Measurements from ENCODE around the gene VPS37B.
"Not testable (repeated sequence)": the region's sequence is repeated elsewhere in the genome, so short reads cannot be mapped to it uniquely, and the experiment has no call there.

The VPS37B gene

DNA sequence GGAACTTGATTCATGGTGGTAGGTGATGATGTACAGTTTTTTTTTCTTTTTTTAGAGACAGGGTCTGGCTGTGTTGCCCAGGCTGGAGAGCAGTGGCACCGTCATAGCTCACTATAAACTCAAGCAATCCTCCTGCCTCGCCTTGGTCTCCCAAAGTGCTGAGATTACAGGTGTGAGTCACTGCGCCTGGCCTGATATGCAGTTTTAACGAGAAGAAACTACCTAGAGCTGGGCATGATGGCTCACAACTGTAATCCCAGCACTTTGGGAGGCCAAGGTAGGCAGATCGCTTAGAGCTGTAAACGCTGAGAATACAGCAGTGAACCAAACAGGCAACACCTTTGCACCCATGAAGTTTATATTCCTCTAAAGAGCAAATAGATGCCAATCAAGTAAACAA, 13.0 kb upstream of the VPS37B start:
- no peak for DNase-seq (ENCODE audit: low read depth)

DNA sequence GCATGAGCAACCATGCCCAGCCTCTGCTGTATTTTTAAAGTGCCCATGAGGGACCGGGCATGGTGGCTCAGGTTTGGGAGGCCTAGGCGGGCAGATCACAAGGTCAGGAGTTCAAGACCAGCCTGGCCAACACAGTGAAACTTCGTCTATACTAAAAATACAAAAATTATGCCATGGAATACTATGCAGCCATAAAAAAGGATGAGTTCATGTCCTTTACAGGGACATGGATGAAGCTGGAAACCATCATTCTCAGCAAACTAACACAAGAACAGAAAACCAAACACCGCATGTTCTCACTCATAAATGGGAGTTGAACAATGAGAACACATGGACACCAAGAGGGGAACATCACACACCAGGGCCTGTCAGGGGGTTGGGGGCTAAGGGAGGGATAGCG, 9.3 kb upstream of the VPS37B start:
- not testable (repeated sequence) for DNase-seq (ENCODE audit: low read depth)

DNA sequence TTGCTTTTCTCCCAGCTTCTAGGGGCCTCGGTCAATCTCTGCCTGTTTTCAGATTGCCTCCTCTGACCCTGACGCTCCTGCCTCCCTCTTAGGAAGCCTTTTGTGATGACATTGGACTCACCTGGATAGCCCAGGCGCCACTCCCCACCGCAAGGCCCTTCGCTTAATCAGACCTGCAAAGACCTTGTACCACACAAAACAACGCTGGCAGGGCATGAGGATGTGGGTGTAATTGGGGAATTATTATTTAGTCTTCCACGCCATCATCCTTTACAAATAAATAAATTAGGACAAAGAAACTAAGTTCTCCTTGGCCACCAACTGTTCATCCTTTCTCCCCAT, 7.7 kb upstream of the VPS37B start:
- DNase-seq (ENCODE audit: low read depth) = no peak

DNA sequence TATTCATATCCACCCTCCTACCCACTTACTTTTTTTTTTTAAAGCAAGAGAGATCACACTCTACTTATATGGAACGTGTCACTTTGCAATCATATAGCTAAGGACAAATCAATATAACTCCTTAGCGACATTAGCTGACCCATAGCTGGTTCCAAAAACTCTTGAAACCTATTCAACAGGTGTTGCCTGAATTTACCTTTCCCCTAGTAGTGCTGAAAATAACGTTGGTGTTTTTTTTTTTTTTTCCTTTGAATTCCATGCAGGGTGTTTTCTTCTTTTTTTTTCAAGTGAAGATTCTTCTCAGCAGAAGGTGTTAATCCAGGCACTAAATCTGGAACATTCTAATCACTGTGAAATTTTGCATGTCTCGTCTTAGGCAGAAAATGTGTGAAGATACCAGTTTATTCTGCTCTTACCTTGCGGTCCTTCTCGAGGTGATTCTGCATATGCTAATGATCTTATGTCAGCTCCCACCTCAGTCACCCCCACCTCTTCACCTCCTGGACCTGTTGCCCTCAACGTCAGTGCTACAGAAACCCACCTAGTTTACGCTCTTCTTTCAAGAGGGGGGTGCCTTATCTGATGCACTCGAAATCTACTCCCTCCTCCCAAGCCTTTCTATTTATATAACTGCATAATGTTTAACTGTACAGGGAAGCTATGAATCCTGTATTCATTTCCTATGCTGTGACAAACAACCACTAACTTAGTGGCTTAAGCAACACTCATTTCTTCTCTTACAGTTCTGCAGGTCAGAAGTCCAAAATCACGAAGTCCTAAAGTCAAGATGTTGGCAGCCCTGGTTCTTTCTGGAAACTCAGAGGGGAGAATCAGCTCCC, 7.1 kb upstream of the VPS37B start:
- DNase-seq (ENCODE audit: low read depth) = no peak

DNA sequence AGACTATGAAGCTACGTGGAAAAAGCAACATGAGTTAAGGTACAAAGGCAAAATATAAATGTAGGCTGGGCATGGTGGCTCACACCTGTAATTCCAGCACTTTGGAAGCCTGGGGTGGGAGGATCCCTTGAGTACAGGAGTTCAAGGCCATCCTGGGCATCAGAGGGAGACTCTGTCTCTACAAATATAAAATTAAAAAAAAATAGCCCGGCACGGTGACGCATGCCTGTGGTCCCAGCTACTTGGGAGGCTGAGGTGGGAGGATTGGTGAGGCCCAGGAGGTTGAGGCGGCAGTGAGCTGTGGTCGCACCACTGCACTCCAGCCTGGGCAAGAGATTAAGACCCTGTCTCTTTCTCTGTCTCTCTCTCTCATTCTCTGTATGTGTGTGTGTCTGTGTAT, 4.0 kb upstream of the VPS37B start:
- DNase-seq (ENCODE audit: low read depth) = no peak

DNA sequence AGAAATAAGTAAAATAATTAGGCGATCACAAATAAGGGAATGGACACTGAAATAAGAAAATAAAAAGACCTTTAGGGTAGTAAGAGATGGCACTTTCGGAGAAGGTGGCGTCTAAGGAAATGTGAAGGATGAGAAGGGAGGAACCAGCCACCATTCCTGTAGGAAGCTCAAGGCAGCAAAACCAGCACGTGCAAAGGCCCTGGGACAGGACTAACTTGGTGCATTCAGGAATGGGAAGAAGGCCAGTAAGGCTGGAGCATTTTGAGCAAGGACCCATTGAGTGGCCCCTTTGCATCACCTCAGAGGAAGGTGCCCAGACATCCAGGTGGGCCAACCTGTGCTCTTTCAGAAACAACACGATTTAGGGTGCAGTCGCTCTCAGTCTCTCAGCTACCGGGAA, 738 bp upstream of the VPS37B start:
- no peak for DNase-seq (ENCODE audit: low read depth)

DNA sequence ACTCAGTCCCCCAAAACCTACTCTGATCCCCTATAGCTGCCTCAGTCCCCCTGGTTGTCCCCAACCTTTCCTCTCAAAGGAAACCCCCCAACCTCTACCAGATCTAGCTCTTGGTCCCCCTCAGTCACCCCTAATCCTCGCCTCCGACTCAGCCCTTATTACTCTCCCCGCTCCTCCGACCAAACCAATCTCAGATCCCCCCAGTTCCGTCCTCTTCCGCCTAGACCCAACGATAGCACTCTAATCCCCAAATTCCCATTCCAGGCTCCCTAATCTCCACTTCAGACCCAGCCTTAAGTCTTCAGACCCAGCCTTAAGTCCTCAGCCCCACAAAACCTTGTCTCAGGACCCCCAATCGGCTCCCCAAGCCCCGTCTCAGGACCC, 612 bp downstream of the VPS37B start:
- DNase-seq (ENCODE audit: low read depth) = no peak

DNA sequence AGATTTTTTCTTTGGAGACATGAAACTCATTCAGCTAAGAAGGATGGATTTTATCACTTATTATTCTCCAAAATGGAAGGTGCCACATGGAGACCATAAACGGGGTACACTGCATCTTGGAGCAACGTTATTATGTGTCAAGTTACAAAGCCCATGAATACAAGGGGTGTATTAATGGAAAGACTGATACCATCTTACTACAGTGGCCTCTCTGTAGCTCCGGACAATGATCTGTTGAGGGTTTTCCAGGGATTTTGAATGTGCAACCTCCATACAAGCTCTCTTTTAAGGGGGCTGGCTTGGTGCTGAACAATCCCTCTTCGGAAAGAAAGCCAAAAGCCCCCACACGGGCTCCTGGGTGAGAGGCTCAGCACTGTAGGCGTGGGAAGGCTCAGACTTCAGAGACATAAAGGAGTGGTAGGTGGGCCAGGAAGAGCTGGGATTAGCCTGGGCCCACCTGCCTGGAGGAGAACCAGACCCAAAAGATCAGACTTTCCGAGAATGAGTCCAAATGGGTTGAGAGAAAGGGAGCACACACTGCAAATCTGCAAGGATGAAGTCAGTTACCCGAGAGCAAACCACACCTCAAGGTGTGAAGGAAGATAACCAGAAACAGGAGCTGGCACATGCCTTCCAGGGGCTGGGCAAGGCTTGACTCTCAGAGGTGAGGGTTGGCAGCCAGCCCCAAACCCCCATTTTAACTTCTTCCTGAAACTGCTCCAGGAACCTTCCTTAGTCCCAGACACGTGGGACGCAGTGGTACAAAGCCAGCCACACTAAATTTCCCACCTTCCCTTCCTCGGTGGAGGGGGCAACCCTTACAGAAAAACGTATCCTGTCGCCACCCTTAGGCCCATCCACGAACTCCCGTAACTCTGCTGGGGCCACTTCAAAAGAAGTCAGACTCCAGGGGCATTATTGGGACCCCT, 1.5 kb downstream of the VPS37B start:
- no peak for DNase-seq (ENCODE audit: low read depth)

DNA sequence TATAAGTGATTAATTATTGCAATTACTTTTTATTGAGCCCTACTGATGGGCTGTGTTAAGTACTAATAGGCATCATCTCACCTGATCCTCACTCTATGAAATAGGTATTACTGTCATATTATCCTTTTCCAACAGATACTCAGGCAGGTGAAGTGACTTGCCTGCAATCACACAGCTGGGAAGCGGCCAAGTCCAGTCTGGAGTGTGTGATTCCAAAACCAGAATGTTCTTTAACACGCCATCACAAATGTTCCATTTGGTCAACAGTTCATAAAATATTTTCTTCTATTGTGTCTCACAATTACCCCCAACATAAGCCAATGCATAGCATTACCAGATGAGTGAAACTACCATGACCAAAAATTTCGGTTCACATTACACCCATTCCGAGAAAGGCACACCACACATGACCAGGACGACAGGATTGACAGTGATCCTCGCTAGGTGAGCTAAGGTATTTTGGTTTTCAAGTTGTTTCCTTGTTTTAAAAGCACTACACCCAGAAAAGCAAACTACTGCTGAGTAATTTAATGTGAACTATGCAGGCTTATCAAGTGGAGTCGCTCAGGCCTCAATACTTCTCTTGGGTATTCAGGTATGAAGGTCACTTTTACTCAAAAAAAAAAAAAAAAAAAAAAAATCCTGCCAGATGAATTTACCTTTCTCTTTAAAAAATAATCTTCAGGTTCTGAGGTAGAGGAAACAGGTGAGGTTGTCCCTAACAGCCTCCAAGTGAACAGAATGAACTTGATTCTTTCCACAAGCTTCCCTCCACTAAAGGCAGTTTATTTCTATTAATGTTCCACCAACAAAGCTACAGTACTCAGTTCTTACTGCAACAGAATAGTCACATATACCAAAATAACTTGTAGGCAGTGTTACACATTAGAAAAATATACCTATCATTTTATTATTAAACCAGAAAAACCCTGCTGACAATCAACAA, 2.4 kb downstream of the VPS37B start:
- no peak for DNase-seq (ENCODE audit: low read depth)

DNA sequence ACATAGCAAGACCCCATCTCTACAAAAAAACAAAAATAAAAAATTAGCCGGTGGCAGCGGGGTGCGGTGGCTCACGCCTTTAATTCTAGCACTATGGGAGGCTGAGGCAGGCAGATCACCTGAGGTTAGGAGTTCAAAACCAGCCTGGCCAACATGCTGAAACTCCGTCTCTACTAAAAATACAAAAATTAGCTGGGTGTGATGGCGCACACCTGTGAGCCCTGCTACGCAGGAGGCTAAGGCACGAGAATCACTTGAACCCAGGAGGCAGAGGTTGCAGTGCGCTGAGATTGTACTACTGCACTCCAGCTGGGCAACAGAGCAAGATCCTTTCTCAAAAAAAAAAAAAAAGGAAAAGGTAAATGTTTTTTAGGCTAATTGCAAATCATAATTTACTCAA, 3.2 kb downstream of the VPS37B start:
- DNase-seq (ENCODE audit: low read depth) = not testable (repeated sequence)

DNA sequence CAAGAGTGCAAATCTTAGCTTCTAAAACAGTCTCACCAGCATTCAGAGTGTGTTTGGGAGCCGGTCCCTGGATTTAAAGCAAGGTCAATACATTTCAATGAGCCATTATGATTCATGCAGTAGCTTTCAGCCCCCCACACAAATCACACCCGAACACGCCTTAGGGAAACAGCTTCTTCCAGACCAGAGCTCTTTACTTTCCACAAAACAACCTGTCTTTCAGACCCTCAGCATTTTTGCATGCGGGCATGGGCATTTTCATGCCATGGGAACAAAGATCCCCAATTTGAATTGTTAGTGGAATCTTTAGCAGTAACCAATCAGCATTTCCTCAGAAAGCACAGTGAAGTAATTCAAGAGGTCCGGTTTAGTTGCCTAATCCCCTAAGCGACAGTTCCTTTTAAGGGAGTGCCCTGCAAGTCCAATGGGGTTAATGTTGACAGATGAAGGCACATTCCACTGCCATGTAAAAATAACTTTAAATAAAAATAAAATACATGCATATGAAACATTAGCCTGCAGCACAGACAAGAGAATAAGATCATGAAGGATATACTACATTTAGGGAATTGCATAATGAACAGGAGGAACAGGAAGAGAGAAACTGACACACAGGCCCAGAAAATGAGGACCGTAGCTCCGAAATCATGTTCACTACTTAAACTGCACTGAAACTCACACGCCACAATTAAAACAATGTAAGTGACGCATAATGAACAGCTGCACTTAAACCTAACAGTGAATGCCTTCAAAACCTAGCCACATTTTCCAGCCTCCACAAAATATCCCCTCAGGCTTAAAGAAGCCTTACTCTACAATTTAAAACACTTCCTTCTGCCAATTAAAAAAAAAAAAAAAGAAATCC, 4.0 kb downstream of the VPS37B start:
- DNase-seq (ENCODE audit: low read depth) = peak; percentile 74

DNA sequence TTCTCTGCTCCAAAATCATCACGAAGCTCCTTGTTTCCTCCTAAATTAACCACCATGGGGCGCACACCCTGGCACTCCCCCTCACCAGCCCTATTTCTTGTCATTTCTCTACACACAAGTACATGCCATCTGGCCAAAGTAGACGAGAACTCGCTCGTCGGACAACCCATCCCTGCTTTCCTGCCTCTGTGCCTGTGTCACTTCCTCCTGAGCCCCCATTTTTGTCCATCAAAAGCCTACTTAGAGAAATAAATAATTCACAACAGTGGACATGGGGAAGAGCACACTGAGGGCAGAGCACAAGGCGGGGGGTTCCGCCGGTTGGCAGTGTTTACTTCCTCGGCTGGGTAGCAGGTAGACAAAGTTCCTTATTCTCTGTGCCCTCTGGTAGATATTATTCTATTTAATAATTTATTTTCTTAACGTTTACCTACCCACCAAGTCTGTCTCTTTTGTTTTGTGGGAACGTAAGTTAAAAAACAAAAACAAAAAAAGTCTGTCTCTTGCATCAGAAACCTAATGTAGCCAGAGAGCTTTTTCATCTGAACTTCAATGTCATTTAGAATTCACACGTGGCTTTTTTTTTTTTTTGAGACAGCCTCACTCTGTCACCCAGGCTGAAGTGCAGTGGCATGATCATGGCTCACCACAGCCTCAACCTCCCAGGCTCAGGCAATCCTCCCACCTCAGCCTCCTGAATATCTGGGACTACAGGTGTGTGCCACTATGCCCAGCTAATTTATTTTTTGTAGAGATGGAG, 6.0 kb downstream of the VPS37B start:
- DNase-seq (ENCODE audit: low read depth) = no peak

DNA sequence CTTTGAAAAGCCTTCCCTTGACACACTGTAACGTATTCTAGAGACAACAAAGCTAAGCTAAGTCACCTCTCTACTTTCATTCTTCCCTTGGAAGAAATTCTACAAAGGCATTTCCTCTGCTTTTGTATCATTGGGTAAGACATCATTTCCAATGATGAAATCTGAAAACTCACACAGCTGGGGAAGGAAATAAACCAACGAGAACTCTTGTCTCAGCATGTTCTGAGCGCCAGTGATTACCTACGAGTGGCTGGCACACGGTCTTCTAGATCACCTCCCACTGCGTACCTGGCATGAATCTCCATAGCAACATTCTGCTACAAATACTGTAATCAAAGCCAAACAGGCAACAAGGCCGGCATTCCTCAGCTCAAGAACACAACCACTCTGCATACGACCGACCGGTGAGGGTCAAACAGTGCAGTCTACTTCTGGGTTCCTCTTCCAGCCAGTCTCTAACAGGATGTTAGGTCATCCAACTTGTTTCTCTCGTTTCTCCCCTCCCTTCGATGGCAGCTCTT, 7.6 kb downstream of the VPS37B start:
- peak; percentile 90 for DNase-seq (ENCODE audit: low read depth)

DNA sequence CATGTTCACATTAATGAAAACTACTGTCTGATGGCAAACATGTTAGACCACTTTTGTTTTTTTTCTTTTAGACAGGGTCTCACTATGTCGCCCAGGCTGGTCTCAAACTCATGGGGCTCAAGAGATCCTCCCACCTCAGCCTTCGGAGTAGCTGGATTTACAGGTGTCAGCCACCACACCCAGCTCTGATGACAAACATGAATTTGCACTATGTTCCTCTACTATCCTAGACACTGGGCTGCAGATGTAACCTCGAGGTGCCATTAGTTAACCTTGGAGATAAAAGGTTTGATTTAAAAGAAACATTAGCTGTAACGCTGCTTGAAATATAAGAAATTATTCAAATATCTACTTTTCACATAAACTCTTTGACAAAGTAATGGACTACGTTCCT, 8.1 kb downstream of the VPS37B start:
- no peak for DNase-seq (ENCODE audit: low read depth)

DNA sequence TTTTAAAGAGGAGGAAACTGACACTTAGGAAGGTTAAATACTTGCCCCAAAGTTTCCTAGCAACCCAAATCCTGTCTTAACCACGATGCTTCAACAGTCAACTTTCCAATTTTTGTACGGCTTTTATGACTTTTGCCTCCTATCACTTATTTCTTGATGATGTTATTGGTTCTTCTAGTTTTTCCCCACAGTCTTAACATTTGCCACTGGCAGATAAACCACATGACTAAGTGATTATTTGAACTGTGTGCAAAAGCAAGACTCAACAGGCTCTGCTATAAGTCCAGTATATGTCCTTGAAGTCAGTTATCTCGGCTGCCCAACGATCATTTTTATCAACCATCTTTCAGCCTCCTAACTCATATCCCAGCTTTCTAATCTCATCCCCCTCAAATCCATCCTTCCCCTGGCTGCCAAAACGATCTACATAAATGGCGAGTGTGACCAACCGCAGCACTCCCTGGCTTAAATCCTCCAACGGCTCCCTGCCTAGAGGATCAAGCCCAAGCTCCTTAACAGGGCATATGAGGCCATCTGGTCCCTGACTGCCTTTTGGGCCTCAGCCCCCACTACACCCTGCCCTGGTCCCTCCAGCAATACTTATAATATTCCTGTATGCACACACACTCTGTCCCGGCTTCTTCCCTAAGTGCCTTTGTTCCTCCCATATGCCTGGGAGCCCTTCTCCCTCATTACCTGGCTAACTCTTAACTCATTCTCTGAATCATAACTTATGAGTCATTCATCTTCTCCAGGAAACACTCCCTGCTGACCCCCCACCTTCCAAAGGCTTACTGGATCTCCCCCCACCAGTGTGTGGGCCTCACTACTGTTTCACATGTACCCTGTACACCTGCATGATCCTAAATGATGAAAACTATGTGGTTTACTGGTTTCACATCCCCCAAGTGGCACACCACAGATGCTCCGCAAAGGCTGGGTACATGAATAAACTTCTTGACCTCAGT, 8.8 kb downstream of the VPS37B start:
- DNase-seq (ENCODE audit: low read depth) = peak; percentile 65

DNA sequence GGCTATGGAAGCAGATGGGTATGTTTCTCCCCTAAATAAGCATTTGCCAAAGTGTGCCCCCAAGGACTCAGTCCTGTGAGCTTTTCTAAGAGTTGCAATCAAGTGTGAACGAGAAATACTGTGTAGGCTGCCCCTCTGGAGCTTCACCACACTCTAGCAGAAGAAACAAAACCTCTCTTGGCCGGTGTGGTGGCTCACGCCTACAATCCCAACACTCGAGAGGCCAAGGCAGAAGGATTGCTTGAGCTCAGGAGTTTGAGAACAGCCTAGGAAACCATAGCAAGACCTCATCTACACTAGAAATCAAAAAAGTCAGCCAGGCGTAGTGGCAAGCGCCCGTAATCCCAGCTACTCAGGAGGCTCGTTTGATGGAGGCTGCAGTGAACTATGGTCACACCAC, 9.8 kb downstream of the VPS37B start:
- DNase-seq (ENCODE audit: low read depth) = no peak

DNA sequence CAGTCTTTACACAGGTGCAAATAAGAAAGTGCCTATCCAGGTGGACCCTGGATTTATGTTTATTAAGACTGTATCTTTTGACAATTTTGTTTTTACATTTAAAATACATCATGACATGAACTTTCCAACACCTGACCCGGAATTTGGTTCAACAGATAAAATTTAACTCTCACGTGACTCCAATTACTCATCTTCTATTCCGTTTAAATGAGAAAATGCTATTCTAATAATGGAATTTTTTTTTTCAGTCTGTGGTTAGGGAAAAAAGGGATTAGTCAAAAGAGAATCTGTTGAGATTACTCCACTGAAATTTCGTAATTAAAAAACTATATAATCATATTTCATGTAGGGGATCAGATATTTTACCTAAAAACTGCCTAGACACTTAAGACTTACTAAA, 11.1 kb downstream of the VPS37B start:
- no peak for DNase-seq (ENCODE audit: low read depth)

DNA sequence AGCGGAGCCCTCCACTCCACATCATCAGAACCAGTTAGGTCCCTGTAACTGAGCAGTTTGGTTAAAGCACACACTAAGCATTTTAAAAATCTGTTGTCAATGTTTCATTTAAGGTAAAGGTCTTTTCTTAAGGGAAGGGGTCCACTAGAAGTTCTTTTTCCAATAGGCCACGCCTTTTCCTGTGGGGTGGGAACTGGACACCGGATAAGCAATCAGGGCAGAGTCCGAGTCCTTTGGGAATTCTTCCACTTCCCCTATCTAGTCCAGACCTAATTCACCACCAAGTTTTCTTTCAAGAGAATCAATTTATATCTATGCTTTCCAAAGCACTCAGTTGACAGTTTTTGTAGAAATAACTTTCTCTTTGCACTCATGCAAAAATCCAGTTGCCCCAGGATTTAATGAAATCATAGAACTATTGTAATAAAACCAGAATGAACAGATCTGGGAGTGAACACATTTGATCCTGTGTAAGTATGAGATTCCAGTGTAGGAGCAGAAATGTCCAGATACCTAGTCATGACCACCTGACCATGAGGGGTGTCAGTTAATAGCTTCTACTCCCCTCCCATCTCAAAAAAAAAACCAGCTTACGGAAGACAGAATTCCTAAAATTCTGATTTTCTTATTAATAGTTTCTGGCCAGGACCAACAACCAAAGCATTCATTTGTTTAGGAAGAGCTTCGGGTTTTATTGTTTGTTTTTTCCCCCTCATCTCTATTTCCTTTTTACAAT, 11.7 kb downstream of the VPS37B start:
- no peak for DNase-seq (ENCODE audit: low read depth)
